HepG2 (cell line): ENCODE data around the gene AK9. TPM values are rescaled to one million over a fixed set of nuclear protein-coding genes. Genes with fewer than 3 reads are reported as not detected.

Experiments used
- ASH2L ChIP-seq: fragments of 300-600, 200-600 bp; sonication (generic); IDR thresholded peaks from 2 replicates; pipeline ENCODE4 v1.7.0; 2017; ENCODE audit warnings: low read depth, mild to moderate bottlenecking, moderate library complexity, mixed read lengths, low read length; ENCODE audit not compliant: insufficient read length
- ELF1 ChIP-seq: sonication (generic); formaldehyde crosslinking; IDR thresholded peaks from 2 replicates; pipeline ENCODE4 v1.4.0; 2020; ENCODE audit warnings: missing genetic modification reagents
- GABPA ChIP-seq, 2 experiments: IDR thresholded peaks; 2 replicates each; pipeline ENCODE4 v1.6.1; 2011 to 2016; ENCODE audit warnings: low read depth in 2 of 2, low read length in 1 of 2, missing biosample characterization in 1 of 2, missing genetic modification characterization in 1 of 2
- KDM5A ChIP-seq: fragments of 200-600 bp; sonication (generic); IDR thresholded peaks from 2 replicates; pipeline ENCODE4 v1.7.0; 2018; ENCODE audit warnings: antibody characterized with exemption, mild to moderate bottlenecking, low read length, borderline replicate concordance
- SIN3A ChIP-seq: IDR thresholded peaks from 2 replicates; pipeline ENCODE4 v1.6.1; 2011; ENCODE audit warnings: low read depth, mild to moderate bottlenecking, control low read depth, low read length, borderline replicate concordance
- ZNF660 ChIP-seq: sonication (generic); formaldehyde crosslinking; IDR thresholded peaks from 2 replicates; pipeline ENCODE4 v1.5.1; 2020; ENCODE audit warnings: mild to moderate bottlenecking, low read depth, missing genetic modification reagents, borderline replicate concordance
- ZNF768 ChIP-seq: sonication (generic); formaldehyde crosslinking; IDR thresholded peaks from 2 replicates; pipeline ENCODE4 v1.4.0; 2020; ENCODE audit warnings: missing genetic modification reagents
- ZSCAN25 ChIP-seq: sonication (generic); formaldehyde crosslinking; IDR thresholded peaks from 2 replicates; pipeline ENCODE4 v1.8.0; 2022; ENCODE audit warnings: mild to moderate bottlenecking, missing genetic modification reagents
- polyA plus RNA-seq, 8 experiments: library from polyadenylated mRNA; depleted of rRNA in 3 of 8; stranded (reverse) in 7 of 8; unstranded in 1 of 8; fragments of >200 nt; fragmentation: Illumina TruSeq in 4 of 8; extraction: Trizol in 4 of 8; gene quantifications; 2 replicates each; pipeline versions ENCODE4 v1.2.1 to v1.2.3, GENCODE V29; 2011 to 2016; ENCODE audit warnings: low read depth in 4 of 8, missing spikeins in 1 of 8, mixed read lengths in 1 of 8; ENCODE audit not compliant: insufficient read depth in 1 of 8
- total RNA-seq, 5 experiments: library from RNA; depleted of rRNA; stranded (reverse); fragments of >200 nt; fragmentation: Illumina TruSeq; extraction: Trizol; gene quantifications; 2 replicates each; pipeline ENCODE4 v1.2.3, GENCODE V29; 2016; ENCODE audit warnings: low read depth in 1 of 5
- TF ChIP-seq, protein P1 (sequence below), 2 experiments: IDR thresholded peaks; 2 replicates each; pipeline ENCODE4 v1.6.1; 2011 to 2012; ENCODE audit warnings: low read length in 2 of 2, borderline replicate concordance in 1 of 2, low read depth in 1 of 2, mild to moderate bottlenecking in 1 of 2, moderate library complexity in 1 of 2
- TF ChIP-seq, protein P2 (sequence below): sonication (generic); formaldehyde crosslinking; IDR thresholded peaks from one replicate; pipeline ENCODE4 v1.5.1; 2020; ENCODE audit warnings: mild to moderate bottlenecking, missing genetic modification reagents; ENCODE audit errors: not compliant biosample characterization
- TF ChIP-seq, protein P3 (sequence below): sonication (generic); formaldehyde crosslinking; IDR thresholded peaks from 2 replicates; pipeline ENCODE4; 2020; ENCODE audit warnings: missing genetic modification reagents, mild to moderate bottlenecking, borderline replicate concordance

Gene AK9
- total and polyA plus RNA-seq, 2 of the 13 experiments (the other 11 are each of a cell fraction or from before 2014, with no cell fraction given) = 3.2 to 4.8 TPM

DNA sequence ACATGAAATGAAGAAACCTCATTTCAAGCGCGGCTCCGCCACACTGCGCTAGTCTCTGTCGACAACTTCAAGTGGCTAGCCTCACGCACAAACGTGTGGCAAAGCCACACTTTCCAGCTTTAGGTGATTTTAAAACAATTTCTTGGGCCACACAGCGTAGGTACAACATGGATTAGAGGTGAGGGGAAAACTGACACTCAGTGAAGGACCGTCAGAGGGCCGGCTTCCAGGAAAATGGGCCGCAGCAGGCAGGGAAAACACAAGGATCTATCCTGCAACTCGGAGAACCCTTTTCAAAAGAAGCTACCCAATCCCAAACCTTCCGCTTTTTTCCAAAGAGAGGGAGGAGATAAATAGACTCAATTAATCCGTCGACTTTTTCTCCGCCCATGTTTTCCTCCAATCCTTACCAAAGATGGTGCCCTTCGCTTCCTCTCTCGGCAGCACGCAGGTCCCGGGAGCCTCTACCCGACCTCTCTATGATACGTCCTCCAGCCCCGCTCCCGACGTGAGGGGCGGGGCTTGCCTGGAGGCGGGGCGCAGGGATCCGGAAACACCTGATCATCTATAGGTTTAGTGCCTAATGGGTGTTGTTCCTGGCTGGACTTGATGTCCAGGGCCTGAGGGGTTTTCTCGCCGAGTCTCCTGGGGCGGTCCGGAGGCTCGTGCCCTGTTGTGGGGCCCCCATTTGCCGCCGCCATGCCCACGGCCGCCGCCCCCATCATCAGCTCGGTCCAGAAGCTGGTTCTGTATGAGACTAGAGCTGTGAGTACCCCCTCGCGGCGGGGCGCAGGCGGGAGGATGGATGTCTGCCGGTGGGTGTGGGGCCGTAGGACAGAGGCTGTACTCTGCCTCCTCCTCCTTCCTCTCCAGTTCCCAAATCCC lies at the start of gene AK9, which contains the start of gene FIG4 (continued):
- peak; percentile 85 for TF ChIP-seq ELF1
- peak; percentile 64; the same call in 1 of the 2 replicates for TF ChIP-seq SIN3A
- TF ChIP-seq, protein P1, sequence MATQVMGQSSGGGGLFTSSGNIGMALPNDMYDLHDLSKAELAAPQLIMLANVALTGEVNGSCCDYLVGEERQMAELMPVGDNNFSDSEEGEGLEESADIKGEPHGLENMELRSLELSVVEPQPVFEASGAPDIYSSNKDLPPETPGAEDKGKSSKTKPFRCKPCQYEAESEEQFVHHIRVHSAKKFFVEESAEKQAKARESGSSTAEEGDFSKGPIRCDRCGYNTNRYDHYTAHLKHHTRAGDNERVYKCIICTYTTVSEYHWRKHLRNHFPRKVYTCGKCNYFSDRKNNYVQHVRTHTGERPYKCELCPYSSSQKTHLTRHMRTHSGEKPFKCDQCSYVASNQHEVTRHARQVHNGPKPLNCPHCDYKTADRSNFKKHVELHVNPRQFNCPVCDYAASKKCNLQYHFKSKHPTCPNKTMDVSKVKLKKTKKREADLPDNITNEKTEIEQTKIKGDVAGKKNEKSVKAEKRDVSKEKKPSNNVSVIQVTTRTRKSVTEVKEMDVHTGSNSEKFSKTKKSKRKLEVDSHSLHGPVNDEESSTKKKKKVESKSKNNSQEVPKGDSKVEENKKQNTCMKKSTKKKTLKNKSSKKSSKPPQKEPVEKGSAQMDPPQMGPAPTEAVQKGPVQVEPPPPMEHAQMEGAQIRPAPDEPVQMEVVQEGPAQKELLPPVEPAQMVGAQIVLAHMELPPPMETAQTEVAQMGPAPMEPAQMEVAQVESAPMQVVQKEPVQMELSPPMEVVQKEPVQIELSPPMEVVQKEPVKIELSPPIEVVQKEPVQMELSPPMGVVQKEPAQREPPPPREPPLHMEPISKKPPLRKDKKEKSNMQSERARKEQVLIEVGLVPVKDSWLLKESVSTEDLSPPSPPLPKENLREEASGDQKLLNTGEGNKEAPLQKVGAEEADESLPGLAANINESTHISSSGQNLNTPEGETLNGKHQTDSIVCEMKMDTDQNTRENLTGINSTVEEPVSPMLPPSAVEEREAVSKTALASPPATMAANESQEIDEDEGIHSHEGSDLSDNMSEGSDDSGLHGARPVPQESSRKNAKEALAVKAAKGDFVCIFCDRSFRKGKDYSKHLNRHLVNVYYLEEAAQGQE (IDR thresholded peaks at IDR 0.05; ENCODE audit: borderline replicate concordance in 1 of 2, low read depth in 1 of 2, low read length in 2 of 2) = peak in 1 of 2 experiments; percentile 28; a peak in 1 of 4 replicates
- peak; percentile 55 for TF ChIP-seq ASH2L
- TF ChIP-seq, protein P2, sequence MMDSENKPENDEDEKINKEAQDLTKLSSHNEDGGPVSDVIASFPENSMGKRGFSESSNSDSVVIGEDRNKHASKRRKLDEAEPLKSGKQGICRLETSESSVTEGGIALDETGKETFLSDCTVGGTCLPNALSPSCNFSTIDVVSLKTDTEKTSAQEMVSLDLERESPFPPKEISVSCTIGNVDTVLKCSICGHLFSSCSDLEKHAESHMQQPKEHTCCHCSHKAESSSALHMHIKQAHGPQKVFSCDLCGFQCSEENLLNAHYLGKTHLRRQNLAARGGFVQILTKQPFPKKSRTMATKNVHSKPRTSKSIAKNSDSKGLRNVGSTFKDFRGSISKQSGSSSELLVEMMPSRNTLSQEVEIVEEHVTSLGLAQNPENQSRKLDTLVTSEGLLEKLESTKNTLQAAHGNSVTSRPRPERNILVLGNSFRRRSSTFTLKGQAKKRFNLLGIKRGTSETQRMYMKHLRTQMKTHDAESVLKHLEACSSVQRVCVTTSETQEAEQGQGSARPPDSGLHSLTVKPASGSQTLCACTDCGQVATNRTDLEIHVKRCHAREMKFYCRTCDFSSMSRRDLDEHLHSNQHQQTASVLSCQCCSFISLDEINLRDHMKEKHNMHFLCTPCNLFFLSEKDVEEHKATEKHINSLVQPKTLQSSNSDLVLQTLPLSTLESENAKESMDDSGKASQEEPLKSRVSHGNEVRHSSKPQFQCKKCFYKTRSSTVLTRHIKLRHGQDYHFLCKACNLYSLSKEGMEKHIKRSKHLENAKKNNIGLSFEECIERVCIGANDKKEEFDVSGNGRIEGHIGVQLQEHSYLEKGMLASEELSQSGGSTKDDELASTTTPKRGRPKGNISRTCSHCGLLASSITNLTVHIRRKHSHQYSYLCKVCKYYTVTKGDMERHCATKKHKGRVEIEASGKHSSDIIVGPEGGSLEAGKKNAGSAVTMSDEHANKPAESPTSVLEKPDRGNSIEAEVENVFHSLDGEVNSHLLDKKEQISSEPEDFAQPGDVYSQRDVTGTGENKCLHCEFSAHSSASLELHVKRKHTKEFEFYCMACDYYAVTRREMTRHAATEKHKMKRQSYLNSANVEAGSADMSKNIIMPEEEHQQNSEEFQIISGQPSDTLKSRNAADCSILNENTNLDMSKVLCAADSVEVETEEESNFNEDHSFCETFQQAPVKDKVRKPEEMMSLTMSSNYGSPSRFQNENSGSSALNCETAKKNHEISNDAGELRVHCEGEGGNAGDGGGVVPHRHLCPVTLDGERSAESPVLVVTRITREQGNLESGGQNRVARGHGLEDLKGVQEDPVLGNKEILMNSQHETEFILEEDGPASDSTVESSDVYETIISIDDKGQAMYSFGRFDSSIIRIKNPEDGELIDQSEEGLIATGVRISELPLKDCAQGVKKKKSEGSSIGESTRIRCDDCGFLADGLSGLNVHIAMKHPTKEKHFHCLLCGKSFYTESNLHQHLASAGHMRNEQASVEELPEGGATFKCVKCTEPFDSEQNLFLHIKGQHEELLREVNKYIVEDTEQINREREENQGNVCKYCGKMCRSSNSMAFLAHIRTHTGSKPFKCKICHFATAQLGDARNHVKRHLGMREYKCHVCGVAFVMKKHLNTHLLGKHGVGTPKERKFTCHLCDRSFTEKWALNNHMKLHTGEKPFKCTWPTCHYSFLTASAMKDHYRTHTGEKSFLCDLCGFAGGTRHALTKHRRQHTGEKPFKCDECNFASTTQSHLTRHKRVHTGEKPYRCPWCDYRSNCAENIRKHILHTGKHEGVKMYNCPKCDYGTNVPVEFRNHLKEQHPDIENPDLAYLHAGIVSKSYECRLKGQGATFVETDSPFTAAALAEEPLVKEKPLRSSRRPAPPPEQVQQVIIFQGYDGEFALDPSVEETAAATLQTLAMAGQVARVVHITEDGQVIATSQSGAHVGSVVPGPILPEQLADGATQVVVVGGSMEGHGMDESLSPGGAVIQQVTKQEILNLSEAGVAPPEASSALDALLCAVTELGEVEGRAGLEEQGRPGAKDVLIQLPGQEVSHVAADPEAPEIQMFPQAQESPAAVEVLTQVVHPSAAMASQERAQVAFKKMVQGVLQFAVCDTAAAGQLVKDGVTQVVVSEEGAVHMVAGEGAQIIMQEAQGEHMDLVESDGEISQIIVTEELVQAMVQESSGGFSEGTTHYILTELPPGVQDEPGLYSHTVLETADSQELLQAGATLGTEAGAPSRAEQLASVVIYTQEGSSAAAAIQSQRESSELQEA = no peak
- TF ChIP-seq KDM5A = 0 out of 2 replicates have a peak, but pooled peaks have one; percentile 51
- TF ChIP-seq ZSCAN25 (CRISPR knock-in tag) = peak; percentile 49; the same call in 1 of the 2 replicates
- TF ChIP-seq, protein P3, sequence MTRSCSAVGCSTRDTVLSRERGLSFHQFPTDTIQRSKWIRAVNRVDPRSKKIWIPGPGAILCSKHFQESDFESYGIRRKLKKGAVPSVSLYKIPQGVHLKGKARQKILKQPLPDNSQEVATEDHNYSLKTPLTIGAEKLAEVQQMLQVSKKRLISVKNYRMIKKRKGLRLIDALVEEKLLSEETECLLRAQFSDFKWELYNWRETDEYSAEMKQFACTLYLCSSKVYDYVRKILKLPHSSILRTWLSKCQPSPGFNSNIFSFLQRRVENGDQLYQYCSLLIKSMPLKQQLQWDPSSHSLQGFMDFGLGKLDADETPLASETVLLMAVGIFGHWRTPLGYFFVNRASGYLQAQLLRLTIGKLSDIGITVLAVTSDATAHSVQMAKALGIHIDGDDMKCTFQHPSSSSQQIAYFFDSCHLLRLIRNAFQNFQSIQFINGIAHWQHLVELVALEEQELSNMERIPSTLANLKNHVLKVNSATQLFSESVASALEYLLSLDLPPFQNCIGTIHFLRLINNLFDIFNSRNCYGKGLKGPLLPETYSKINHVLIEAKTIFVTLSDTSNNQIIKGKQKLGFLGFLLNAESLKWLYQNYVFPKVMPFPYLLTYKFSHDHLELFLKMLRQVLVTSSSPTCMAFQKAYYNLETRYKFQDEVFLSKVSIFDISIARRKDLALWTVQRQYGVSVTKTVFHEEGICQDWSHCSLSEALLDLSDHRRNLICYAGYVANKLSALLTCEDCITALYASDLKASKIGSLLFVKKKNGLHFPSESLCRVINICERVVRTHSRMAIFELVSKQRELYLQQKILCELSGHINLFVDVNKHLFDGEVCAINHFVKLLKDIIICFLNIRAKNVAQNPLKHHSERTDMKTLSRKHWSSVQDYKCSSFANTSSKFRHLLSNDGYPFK (CRISPR knock-in tag) = peak; percentile 54; the same call in 1 of the 2 replicates
- TF ChIP-seq GABPA (IDR thresholded peaks at IDR 0.05; ENCODE audit: low read depth, low read length) = peak; percentile 33; the same call in 1 of the 2 replicates
- TF ChIP-seq GABPA (CRISPR knock-in tag; IDR thresholded peaks at IDR 0.05; ENCODE audit: low read depth) = peak; percentile 79
- peak; percentile 17; the same call in 1 of the 2 replicates for TF ChIP-seq ZNF768
- TF ChIP-seq ZNF660 (CRISPR knock-in tag) = no peak
